Skeletal muscle tissue (tissue), 4 donors: ENCODE results near the gene ZNF593OS. TPM values are rescaled to one million over a fixed set of nuclear protein-coding genes. Genes with fewer than 3 reads are reported as not detected.

ENCODE experiments used
- H3K27ac ChIP-seq: one replicate; pipeline ENCODE4 v1.7.0; 2013; ENCODE audit warnings: mild to moderate bottlenecking, low read depth, low read length, inconsistent platforms
- H3K27me3 ChIP-seq, 3 donors: one replicate each; pipeline ENCODE4 v1.7.0; 2013; ENCODE audit warnings: low read length in 3 of 3; ENCODE audit not compliant: control insufficient read depth in 3 of 3, insufficient read depth in 3 of 3
- H3K36me3 ChIP-seq, 3 donors: one replicate each; pipeline ENCODE4 v1.7.0; 2013; ENCODE audit warnings: low read length in 3 of 3; ENCODE audit not compliant: control insufficient read depth in 3 of 3, insufficient read depth in 3 of 3
- H3K4me1 ChIP-seq, 3 donors: one replicate each; pipeline ENCODE4 v1.7.0; 2013; ENCODE audit warnings: low read length in 3 of 3, mild to moderate bottlenecking in 3 of 3; ENCODE audit not compliant: control insufficient read depth in 3 of 3, insufficient read depth in 3 of 3
- H3K4me3 ChIP-seq, 3 donors: one replicate each; pipeline ENCODE4 v1.7.0; 2013; ENCODE audit warnings: low read length in 3 of 3
- H3K9ac ChIP-seq, 3 donors: one replicate each; pipeline ENCODE4 v1.7.0; 2013; ENCODE audit warnings: low read length in 3 of 3, mild to moderate bottlenecking in 3 of 3, moderate library complexity in 2 of 3, low read depth in 1 of 3
- H3K9me3 ChIP-seq, 3 donors: one replicate each; pipeline ENCODE4 v1.7.0; 2013; ENCODE audit warnings: low read length in 3 of 3; ENCODE audit not compliant: control insufficient read depth in 3 of 3
- total RNA-seq: library from RNA; depleted of rRNA; stranded (reverse); fragments of >200 nt; gene quantifications from one replicate; pipeline ENCODE4 v1.2.3, GENCODE V29; 2014
- donor health status: Osteomylitis.

The ZNF593OS gene
- total RNA-seq, 1 donor from 2014 or later: not detected

DNA sequence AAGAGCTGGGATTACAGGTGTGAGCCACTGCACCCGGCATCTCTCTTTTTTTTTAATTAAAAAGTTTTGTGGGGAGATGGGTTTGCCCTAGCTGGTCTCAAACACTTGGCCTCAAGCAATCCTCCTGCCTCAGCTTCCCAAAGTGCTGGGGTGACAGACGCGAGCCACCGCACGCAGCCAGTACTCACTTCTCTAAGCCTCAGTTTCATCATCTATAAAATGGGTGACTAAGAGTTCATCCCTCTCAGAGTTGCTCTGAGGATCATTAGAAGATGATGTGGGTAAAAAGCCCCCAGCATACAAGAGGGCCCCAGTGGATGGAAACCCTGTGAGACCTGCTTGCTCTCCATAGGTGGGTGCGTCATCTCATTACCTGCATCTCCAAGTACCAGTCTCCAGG lies 16.2 kb upstream of the ZNF593OS start:
- Histone ChIP-seq H3K4me3 (no peak overlapping the region), H3K36me3 (peaks cover 31 to 34% (median 33%) of the 10 kb centered on the region in 3 donors), H3K9ac (no peak overlapping the region), H3K4me1 (peaks cover 7 to 16% (median 8%) of the 10 kb centered on the region in 3 donors), H3K27me3 (no peaks in the 10 kb centered on the region), H3K27ac (no peak overlapping the region), H3K9me3 (no peaks in the 10 kb centered on the region)

DNA sequence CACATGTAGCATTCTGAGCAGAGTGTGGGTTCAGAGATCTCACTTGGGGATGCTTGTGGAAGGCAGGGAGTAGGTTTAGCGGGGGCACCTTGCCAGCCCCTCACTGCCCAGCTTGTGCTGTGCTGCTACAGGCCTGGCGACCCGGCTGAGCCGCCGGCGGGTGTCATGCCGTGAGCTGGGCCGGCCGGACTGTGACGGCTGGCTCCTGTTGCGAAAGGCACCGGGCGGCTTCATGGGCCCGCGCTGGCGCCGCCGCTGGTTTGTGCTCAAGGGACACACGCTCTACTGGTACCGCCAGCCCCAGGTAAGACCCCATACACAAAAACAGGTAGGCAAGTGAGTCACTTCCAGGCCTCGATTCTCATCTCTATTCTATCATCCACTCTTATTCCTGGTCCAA lies 13.3 kb upstream of the ZNF593OS start:
- no peak overlapping the region for H3K27ac ChIP-seq
- H3K9ac ChIP-seq: no peak overlapping the region
- H3K36me3 ChIP-seq: peaks cover 31 to 34% (median 33%) of the 10 kb centered on the region in 3 donors

DNA sequence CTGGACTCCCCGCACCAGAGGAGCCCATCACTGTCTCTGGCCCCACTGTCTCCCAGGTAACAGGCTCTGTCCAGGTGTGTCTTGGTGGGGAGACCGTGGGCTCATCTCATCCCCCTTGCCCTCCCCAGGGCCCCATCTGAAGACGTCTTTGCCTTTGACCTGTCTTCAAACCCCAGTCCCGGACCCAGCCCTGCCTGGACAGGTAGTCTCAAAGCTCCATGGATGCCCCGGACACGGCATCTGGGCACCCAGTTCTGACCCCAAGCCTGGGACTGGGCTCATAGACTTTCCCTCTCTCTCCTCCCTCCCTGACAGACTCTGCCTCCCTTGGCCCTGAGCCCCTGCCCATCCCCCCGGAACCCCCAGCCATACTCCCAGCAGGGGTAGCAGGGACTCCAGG lies 12.5 kb upstream of the ZNF593OS start:
- no peaks in the 10 kb centered on the region for H3K9me3 ChIP-seq
- no peak overlapping the region for H3K4me3 ChIP-seq
- no peak overlapping the region for H3K27ac ChIP-seq
- H3K4me1 ChIP-seq: peaks cover 14 to 36% (median 29%) of the 10 kb centered on the region in 3 donors
- peaks cover 26 to 28% (median 28%) of the 10 kb centered on the region in 3 donors for H3K36me3 ChIP-seq
- H3K9ac ChIP-seq: peak overlapping the region in 1 of 3 donors; percentile 25
- H3K27me3 ChIP-seq: no peaks in the 10 kb centered on the region

More for the DNA sequence above, 13.3 kb upstream of the ZNF593OS start:
- Histone ChIP-seq H3K9me3 (no peaks in the 10 kb centered on the region), H3K4me1 (peaks cover 14 to 36% (median 30%) of the 10 kb centered on the region in 3 donors), H3K4me3 (no peak overlapping the region), H3K27me3 (no peaks in the 10 kb centered on the region)

DNA sequence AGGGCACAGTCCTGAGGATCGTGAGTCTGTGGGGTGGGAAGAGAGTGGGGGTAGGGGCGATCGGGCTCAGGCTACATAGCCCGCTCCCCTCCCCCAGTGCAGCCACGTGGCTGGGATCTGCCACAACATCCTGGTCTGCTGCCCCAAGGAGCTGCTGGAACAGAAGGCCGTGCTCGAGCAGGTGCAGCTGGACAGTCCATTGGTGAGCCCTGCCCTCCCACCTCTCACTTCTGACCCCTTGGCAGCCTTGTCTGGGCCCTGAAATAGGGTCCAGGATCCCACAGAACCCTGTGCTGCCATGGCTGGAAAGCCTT lies 10.7 kb upstream of the ZNF593OS start:
- Histone ChIP-seq H3K36me3 (peaks cover 13 to 18% (median 15%) of the 10 kb centered on the region in 3 donors), H3K4me3 (peak overlapping the region; percentile 69 to 81 (median 81)), H3K4me1 (peaks cover 14 to 36% (median 29%) of the 10 kb centered on the region in 3 donors), H3K27ac (peak overlapping the region; percentile 100), H3K9ac (peak overlapping the region; percentile 93 to 95 (median 94)), H3K27me3 (no peaks in the 10 kb centered on the region), H3K9me3 (no peaks in the 10 kb centered on the region)

DNA sequence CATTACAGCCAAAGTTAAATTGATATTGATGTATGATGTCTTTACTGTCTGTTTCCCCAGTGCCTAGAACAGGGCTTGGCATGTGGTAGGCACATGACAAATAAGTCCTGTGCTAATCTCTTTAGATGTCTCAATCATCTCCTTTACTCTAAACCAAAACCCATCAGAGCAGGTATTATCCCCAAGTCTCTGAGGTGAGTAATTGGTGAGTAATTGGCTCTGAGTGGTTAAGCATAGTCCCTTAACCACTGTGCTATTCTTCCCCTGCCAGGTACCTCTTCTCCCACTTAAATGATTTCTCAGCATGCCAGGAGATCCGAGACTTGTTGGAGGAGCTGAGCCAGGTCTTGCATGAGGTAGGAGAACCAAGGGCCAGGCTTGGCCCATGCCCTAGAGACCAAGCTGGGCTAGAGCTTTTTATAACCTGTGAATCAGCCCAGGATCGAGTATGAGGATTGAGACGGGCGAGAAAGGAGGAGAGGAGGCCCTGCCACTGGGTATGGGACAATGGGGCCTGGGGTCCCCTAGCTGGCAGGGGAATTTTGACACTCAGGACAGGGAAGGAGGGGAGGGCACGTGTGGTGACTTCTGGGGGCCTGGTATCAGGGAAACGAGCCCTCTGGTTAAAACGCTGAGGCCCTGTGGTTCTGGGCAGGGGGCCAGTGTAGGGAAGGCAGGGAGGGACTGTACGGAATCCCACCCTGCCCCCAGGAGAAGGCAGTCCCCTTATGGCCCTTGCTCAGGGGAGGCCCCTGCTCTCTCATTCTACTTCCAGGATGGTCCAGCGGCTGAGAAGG lies 10.2 kb upstream of the ZNF593OS start:
- H3K9me3 ChIP-seq: no peaks in the 10 kb centered on the region
- peak overlapping the region; percentile 93 to 95 (median 94) for H3K9ac ChIP-seq
- H3K36me3 ChIP-seq: peaks cover 8 to 13% (median 9%) of the 10 kb centered on the region in 3 donors
- no peaks in the 10 kb centered on the region for H3K27me3 ChIP-seq
- peak overlapping the region; percentile 69 to 81 (median 81) for H3K4me3 ChIP-seq
- peak overlapping the region; percentile 100 for H3K27ac ChIP-seq
- peaks cover 14 to 36% (median 29%) of the 10 kb centered on the region in 3 donors for H3K4me1 ChIP-seq

DNA sequence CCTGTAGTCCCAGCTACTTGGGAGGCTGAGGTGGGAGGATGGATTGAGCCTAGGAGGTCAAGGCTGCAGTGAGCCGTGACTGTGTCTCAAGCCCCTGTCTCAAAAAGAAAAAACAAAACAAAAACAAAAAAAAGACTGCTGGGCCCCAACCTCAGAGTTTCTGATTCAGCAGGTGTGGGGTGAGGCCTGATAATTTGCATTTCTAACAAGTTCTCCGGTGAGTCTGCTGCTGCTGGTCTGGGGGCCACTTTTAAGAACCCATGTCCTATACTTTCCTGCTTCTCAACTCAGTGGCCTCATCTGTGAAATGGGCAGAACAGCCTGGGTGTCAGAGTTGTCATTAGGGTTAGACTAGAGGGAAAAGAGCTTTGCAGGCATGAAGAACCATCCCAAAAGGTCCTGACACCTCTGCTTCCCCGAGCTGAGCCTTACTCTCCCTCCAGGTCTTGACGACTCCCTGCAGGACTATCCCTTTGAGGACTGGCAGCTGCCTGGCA lies 8.4 kb upstream of the ZNF593OS start:
- Histone ChIP-seq H3K9ac (peak overlapping the region in 1 of 3 donors; percentile 0), H3K9me3 (no peaks in the 10 kb centered on the region), H3K27ac (no peak overlapping the region), H3K36me3 (peaks cover 2 to 6% (median 4%) of the 10 kb centered on the region in 3 donors), H3K27me3 (no peaks in the 10 kb centered on the region), H3K4me1 (peaks cover 14 to 32% (median 29%) of the 10 kb centered on the region in 3 donors), H3K4me3 (no peak overlapping the region)

DNA sequence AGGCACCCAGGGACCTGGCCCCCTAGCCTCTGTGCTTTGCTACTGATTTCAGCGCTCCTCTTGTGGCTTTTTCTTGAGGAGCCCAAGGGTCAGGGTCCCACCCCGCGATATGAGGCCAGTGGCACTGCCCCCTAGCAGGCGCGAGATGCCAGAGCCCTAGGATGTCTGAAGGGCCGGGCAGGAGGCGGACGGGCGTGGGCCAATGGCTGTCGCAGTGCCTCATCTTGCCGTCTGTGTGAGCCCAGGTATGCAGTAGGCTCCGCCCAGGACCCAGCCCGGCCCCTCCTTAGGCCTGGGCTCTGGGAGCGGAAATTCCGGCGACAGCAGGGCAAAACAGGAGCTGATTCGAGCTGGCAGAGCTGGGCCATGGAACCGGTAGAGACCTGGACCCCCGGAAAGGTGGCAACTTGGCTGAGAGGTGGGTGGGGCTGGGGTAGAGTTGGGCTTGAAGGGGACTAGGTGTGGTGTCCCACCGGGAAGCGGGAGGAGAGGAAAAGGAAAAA lies 5.6 kb upstream of the ZNF593OS start, which contains the start of gene CNKSR1:
CNKSR1 (plus strand) TSS at position 310 of the 503 bp plus-strand sequence; CDS start at position 367, 57 bp downstream.
- H3K27ac ChIP-seq: no peak within 1 kb of the TSS

DNA sequence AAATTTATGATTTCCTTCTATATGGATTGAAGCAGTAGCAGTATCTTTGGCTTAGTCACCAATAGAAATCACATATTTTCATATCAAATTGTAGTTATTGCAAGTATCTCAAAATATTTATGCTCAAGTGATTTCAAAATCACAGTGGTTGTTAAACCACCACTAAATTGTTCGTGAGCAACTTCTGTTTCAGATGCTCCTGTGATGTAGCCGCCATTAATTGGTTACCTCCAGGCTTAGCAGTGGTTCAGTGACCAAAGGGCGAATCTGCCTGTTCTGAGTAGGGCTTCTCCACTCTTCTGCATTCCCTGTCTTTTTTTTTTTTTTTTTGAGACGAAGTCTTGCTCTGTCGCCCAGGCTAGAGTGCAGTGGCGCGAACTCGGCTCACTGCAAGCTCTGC lies 3.7 kb upstream of the ZNF593OS start:
- H3K36me3 ChIP-seq: peaks cover 0 to 9% (median 5%) of the 10 kb centered on the region in 3 donors
- no peak overlapping the region for H3K9ac ChIP-seq
- H3K4me3 ChIP-seq: no peak overlapping the region
- H3K9me3 ChIP-seq: no peaks in the 10 kb centered on the region
- peaks cover 16 to 18% (median 16%) of the 10 kb centered on the region in 3 donors for H3K4me1 ChIP-seq
- H3K27me3 ChIP-seq: no peaks in the 10 kb centered on the region
- H3K27ac ChIP-seq: no peak overlapping the region

More for the DNA sequence above, 5.6 kb upstream of the ZNF593OS start, which contains the start of gene CNKSR1:
- no peaks in the 10 kb centered on the region for H3K27me3 ChIP-seq
- peaks cover 5 to 17% (median 14%) of the 10 kb centered on the region in 3 donors for H3K4me1 ChIP-seq
- no peak within 1 kb of the TSS for H3K9ac ChIP-seq
- no peaks in the 10 kb centered on the region for H3K9me3 ChIP-seq
- H3K4me3 ChIP-seq: no peak within 1 kb of the TSS
- no peaks in the 10 kb centered on the region for H3K36me3 ChIP-seq

DNA sequence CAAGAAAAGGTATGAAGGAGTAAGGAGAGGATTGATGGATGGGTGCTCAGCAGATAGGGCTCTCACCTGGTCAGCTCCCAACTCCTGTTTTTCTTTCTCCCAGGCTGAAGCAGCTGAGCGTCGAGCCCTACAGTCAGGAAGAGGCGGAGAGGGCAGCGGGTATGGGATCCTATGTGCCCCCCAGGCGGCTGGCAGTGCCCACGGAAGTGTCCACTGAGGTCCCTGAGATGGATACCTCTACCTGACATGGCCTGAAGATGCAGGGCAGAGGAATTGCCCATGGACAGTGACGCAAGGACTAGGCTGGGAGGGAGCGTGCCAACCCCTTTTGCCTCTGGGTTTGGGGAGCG lies 1.2 kb downstream of the ZNF593OS start:
- H3K27me3 ChIP-seq: no peaks in the 10 kb centered on the region
- H3K4me3 ChIP-seq: peak overlapping the region; percentile 74 to 91 (median 85)
- peaks cover 0 to 9% (median 5%) of the 10 kb centered on the region in 3 donors for H3K36me3 ChIP-seq
- H3K9me3 ChIP-seq: no peaks in the 10 kb centered on the region
- peak overlapping the region; percentile 92 for H3K27ac ChIP-seq
- H3K9ac ChIP-seq: peak overlapping the region; percentile 87 to 98 (median 94)
- peaks cover 24 to 32% (median 26%) of the 10 kb centered on the region in 3 donors for H3K4me1 ChIP-seq
